ENCODE results near the gene WDR6.

Gene WDR6

DNA sequence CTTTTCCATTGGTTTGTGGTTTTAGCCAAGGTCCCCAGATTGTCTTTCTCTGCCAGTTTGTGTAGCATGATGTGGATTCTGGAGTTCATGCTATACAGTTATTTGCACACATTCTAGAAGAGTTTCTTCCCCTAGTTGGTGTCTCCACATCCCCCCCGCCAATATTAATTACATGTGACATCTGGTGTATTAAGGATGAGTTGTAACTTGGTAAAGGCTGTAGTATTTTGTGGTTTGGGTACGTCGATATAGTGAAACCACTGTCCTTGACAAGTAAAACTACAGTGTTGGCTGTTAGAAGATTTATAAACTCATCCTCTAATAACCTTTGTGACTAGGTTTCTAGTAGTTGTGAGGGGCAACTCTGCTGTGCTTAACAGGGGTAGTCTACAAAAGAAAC, 40.8 kb upstream of the WDR6 start:
- DNase-seq (ENCODE audit: low read depth) = no peak
- TF ChIP-seq, protein P1, sequence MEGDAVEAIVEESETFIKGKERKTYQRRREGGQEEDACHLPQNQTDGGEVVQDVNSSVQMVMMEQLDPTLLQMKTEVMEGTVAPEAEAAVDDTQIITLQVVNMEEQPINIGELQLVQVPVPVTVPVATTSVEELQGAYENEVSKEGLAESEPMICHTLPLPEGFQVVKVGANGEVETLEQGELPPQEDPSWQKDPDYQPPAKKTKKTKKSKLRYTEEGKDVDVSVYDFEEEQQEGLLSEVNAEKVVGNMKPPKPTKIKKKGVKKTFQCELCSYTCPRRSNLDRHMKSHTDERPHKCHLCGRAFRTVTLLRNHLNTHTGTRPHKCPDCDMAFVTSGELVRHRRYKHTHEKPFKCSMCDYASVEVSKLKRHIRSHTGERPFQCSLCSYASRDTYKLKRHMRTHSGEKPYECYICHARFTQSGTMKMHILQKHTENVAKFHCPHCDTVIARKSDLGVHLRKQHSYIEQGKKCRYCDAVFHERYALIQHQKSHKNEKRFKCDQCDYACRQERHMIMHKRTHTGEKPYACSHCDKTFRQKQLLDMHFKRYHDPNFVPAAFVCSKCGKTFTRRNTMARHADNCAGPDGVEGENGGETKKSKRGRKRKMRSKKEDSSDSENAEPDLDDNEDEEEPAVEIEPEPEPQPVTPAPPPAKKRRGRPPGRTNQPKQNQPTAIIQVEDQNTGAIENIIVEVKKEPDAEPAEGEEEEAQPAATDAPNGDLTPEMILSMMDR (IDR thresholded peaks at IDR 0.05; ENCODE audit: control insufficient read depth, insufficient read depth, low read depth, low read length, missing control alignments) = no peak

GRCh38 chr3:48966876-48967361, 40.3 kb upstream of the WDR6 start:
- no peak overlapping the region for H3K4me3 ChIP-seq (ENCODE audit: control insufficient read depth, low read depth, low read length)
- TF ChIP-seq, protein P1 (IDR thresholded peaks at IDR 0.05; ENCODE audit: control insufficient read depth, insufficient read depth, low read depth, low read length, missing control alignments) = no peak
- DNase-seq (ENCODE audit: low read depth) = no peak

More for the DNA sequence above, 40.8 kb upstream of the WDR6 start:
- no peak overlapping the region for H3K4me3 ChIP-seq (ENCODE audit: control insufficient read depth, low read depth, low read length)

DNA sequence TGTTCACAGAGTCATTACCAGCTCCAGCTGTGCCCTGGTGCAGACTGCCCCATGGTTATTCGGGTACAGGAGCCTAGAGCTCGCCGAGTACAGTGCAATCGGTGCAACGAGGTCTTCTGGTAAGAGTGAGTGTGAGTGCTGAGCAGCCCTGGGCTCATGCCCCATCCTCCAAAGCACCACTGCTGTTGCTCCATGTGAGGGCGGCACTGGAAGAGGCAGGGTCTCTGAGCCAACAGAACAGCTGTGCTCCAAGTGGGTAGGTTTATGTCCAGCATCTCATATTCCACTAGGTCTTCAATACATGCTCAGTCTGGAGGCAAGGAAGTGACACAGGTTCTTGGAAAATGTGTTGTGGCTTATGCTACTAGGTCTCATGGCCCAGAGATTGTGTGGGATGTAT, 36.6 kb upstream of the WDR6 start:
- DNase-seq (ENCODE audit: low read depth) = no peak
- TF ChIP-seq, protein P1 (IDR thresholded peaks at IDR 0.05; ENCODE audit: control insufficient read depth, insufficient read depth, low read depth, low read length, missing control alignments) = no peak
- no peak overlapping the region for H3K4me3 ChIP-seq (ENCODE audit: control insufficient read depth, low read depth, low read length)

DNA sequence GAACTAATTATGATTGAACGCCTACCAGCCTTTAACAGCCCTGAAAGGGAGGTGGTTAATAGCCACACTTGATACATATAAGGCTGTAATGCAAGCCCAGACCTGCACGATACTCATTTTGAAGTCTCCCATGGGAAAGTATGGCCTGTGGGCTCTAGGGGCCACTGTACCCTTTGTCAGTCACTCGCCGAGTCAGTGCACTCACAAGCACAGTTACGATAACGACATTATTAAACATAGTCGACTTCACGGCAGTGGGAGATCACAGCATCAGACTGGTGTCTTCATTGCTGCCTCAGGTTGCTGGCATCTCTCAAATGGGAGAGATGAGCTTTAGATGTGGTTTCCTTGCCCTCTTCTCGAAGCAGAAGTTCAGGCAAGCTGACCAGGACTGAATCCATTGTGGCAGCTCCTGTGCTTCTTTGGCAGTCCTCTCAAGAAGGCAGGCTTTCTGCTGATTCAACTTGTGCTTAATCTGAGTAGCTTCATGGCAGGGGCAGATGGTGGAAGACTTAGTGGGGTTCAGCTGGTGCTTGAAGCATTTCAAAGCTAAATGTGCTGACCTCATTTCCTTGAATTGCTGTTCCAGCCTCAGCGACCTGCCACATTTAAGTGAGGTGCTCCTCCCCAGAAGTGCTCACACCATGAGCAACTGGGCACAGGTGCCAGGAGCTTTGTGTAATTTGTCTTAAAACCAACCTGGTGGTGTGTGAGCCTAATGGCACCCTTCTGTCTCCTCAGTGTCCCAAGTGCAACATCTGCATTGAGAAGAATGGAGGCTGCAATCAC, 32.9 kb upstream of the WDR6 start:
- DNase-seq (ENCODE audit: low read depth) = no peak

DNA sequence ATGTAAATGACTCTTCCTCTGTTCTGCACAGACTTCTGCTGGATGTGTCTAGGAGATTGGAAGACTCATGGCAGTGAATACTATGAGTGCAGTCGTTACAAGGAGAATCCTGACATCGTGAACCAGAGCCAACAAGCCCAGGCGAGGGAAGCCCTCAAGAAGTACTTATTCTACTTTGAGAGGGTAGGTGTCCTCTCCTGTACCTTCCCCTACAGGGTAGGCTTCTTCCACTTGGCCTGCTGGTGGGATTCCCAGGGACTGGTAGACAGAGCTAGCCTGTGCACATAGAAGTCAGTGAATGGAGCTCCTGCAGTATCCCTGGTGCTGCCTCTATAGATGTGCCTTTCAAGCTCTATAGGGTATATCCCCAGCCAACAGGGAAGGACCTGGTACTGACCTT, 27.7 kb upstream of the WDR6 start:
- no peak overlapping the region for H3K4me3 ChIP-seq (ENCODE audit: control insufficient read depth, low read depth, low read length)
- TF ChIP-seq, protein P1 (IDR thresholded peaks at IDR 0.05; ENCODE audit: control insufficient read depth, insufficient read depth, low read depth, low read length, missing control alignments) = no peak
- DNase-seq (ENCODE audit: low read depth) = no peak

More for the DNA sequence above, 32.9 kb upstream of the WDR6 start:
- TF ChIP-seq, protein P1 (IDR thresholded peaks at IDR 0.05; ENCODE audit: control insufficient read depth, insufficient read depth, low read depth, low read length, missing control alignments) = no peak
- H3K4me3 ChIP-seq (ENCODE audit: control insufficient read depth, low read depth, low read length) = no peak overlapping the region

DNA sequence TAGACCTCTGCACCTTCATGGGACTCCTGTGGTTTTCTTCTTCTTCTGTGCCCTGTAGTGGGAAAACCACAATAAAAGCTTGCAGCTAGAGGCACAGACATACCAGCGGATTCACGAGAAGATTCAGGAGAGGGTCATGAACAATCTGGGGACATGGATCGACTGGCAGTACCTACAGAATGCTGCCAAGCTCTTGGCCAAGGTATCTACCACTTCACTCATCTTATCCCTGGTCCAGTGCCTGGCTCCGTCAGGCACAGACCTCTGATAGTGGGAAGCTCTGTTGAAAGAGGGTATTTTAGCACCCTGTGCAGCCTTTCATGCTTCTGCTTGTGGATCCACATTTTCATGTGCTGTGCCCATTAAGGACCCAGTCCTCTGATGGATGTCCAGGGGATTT, 26.9 kb upstream of the WDR6 start:
- no peak overlapping the region for H3K4me3 ChIP-seq (ENCODE audit: control insufficient read depth, low read depth, low read length)

More for the DNA sequence above, 26.9 kb upstream of the WDR6 start:
- no peak for DNase-seq (ENCODE audit: low read depth)
- TF ChIP-seq, protein P1 (IDR thresholded peaks at IDR 0.05; ENCODE audit: control insufficient read depth, insufficient read depth, low read depth, low read length, missing control alignments) = no peak
